HepG2 (cell line): ENCODE results near the gene PRM3. TPM values are rescaled to one million over a fixed set of nuclear protein-coding genes. Genes with fewer than 3 reads are reported as not detected.
A peak's percentile ranks its signal among the peaks of the same experiment; 100 is the strongest.

Experiments used
- DR1 ChIP-seq: sonication (generic); formaldehyde crosslinking; IDR thresholded peaks from 2 replicates; pipeline ENCODE4 v1.8.0; 2021; ENCODE audit warnings: mild to moderate bottlenecking, missing genetic modification reagents, inconsistent platforms
- DZIP1 ChIP-seq: sonication (generic); formaldehyde crosslinking; IDR thresholded peaks from 2 replicates; pipeline ENCODE4 v1.5.0; 2020; ENCODE audit warnings: mild to moderate bottlenecking, missing genetic modification reagents
- MATR3 ChIP-seq: sonication (generic); formaldehyde crosslinking; IDR thresholded peaks from 2 replicates; pipeline ENCODE4 v1.4.0; 2020; ENCODE audit warnings: missing genetic modification reagents
- PAX8 ChIP-seq: sonication (generic); formaldehyde crosslinking; IDR thresholded peaks from 2 replicates; pipeline ENCODE4 v1.8.0; 2022; ENCODE audit warnings: mild to moderate bottlenecking, missing genetic modification reagents, borderline replicate concordance
- POLR2AphosphoS5 ChIP-seq: IDR thresholded peaks from 2 replicates; pipeline ENCODE4 v1.6.1; 2012; ENCODE audit warnings: low read depth, low read length
- ZBTB14 ChIP-seq: sonication (generic); formaldehyde crosslinking; IDR thresholded peaks from 2 replicates; pipeline ENCODE4 v1.4.0; 2020; ENCODE audit warnings: missing genetic modification reagents
- ZBTB4 ChIP-seq: sonication (generic); formaldehyde crosslinking; IDR thresholded peaks from 2 replicates; pipeline ENCODE4 v1.4.0; 2020; ENCODE audit warnings: missing genetic modification reagents, mild to moderate bottlenecking, borderline replicate concordance
- ZMAT3 ChIP-seq: sonication (generic); formaldehyde crosslinking; conservative IDR thresholded peaks from 2 replicates; pipeline ENCODE4 v1.7.0; 2021; ENCODE audit warnings: missing genetic modification reagents
- ZNF235 ChIP-seq: sonication (generic); formaldehyde crosslinking; IDR thresholded peaks from 2 replicates; pipeline ENCODE4 v1.8.1; 2023; ENCODE audit warnings: mild to moderate bottlenecking, missing genetic modification reagents, borderline replicate concordance
- ZNF331 ChIP-seq: sonication (generic); formaldehyde crosslinking; IDR thresholded peaks from 2 replicates; pipeline ENCODE4 v1.4.0; 2020; ENCODE audit warnings: missing genetic modification reagents
- ZNF362 ChIP-seq: sonication (generic); formaldehyde crosslinking; IDR thresholded peaks from 2 replicates; pipeline ENCODE4 v1.4.0; 2020; ENCODE audit warnings: missing genetic modification reagents, mild to moderate bottlenecking, borderline replicate concordance
- ZNF451 ChIP-seq: sonication (generic); formaldehyde crosslinking; IDR thresholded peaks from 2 replicates; pipeline ENCODE4 v1.5.0; 2020; ENCODE audit warnings: mild to moderate bottlenecking, missing genetic modification reagents
- ZNF841 ChIP-seq: sonication (generic); formaldehyde crosslinking; IDR thresholded peaks from 2 replicates; pipeline ENCODE4 v1.8.1; 2023; ENCODE audit warnings: missing genetic modification reagents, borderline replicate concordance
- polyA plus RNA-seq, 8 experiments: library from polyadenylated mRNA; depleted of rRNA in 3 of 8; stranded (reverse) in 7 of 8; unstranded in 1 of 8; fragments of >200 nt; fragmentation: Illumina TruSeq in 4 of 8; extraction: Trizol in 4 of 8; gene quantifications; 2 replicates each; pipeline versions ENCODE4 v1.2.1 to v1.2.3, GENCODE V29; 2011 to 2016; ENCODE audit warnings: low read depth in 4 of 8, missing spikeins in 1 of 8, mixed read lengths in 1 of 8; ENCODE audit not compliant: insufficient read depth in 1 of 8
- total RNA-seq, 5 experiments: library from RNA; depleted of rRNA; stranded (reverse); fragments of >200 nt; fragmentation: Illumina TruSeq; extraction: Trizol; gene quantifications; 2 replicates each; pipeline ENCODE4 v1.2.3, GENCODE V29; 2016; ENCODE audit warnings: low read depth in 1 of 5

The PRM3 gene
- total and polyA plus RNA-seq, 2 of the 13 experiments (the other 11 are each of a cell fraction or from before 2014, with no cell fraction given) = not detected

GRCh38 chr16:11278681-11279628 is 5.5 kb upstream of the PRM3 start (continued):
- TF ChIP-seq ZBTB4 (peak; percentile 98), POLR2AphosphoS5 (peak; percentile 57), MATR3 (CRISPR knock-in tag) (no peak), ZBTB14 (CRISPR knock-in tag) (0 out of 2 replicates have a peak, but pooled peaks have one; percentile 44), DZIP1 (CRISPR knock-in tag) (no peak), ZNF331 (0 out of 2 replicates have a peak, but pooled peaks have one; percentile 12), ZNF451 (CRISPR knock-in tag) (0 out of 2 replicates have a peak, but pooled peaks have one; percentile 34), ZNF841 (CRISPR knock-in tag) (no peak), ZMAT3 (CRISPR knock-in tag) (no peak; the same call in 1 of the 2 replicates), DR1 (CRISPR knock-in tag) (no peak), ZNF235 (CRISPR knock-in tag) (no peak), PAX8 (no peak; the same call in 1 of the 2 replicates), ZNF362 (CRISPR knock-in tag) (peak; percentile 94)
